Hepatocyte (in vitro differentiated cells): ENCODE data around the gene N4BP3.

Source experiments
- EZH2 ChIP-seq: fragments of 200-600 bp; sonication (generic); IDR thresholded peaks from 2 replicates; pipeline ENCODE4 v1.6.1; 2016; ENCODE audit warnings: antibody characterized with exemption, mild to moderate bottlenecking, borderline replicate concordance
- EZH2phosphoT487 ChIP-seq: fragments of 200-600 bp; sonication (generic); IDR thresholded peaks from one replicate; pipeline ENCODE4 v1.6.1; 2018; ENCODE audit warnings: antibody characterized with exemption, mild to moderate bottlenecking, low read depth, moderate library complexity; ENCODE audit not compliant: unreplicated experiment, severe bottlenecking
- TF ChIP-seq, protein P1 (sequence below): fragments of 200-600 bp; sonication (generic); IDR thresholded peaks from 2 replicates; pipeline ENCODE4 v1.5.1; 2016; ENCODE audit warnings: antibody characterized with exemption, mild to moderate bottlenecking; ENCODE audit not compliant: poor library complexity

DNA sequence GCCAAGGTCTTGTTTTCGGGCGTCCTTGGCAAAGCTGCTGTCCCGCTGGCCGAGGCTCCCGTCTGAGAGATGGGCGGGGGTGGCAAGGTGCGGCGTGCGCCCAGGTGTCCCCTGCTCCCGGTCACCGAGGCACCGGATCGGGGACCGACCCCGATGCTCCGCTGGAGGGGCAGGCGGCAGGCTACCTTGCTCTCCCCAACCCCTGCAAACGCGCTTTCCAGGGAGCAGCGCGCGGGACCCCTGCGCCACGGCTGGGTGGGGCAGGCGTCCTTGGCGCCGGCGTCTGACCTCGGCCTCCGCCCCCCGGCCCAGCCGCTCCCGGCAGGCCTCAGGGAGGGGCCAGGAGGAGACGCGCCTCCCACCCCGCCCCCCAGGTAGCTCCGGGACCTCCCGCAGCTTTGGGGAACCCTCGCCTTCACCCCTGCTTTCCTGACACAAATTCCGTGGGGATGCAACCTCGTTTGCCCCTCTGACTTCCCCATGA is 551 bp downstream of the N4BP3 start:
- TF ChIP-seq, protein P1, sequence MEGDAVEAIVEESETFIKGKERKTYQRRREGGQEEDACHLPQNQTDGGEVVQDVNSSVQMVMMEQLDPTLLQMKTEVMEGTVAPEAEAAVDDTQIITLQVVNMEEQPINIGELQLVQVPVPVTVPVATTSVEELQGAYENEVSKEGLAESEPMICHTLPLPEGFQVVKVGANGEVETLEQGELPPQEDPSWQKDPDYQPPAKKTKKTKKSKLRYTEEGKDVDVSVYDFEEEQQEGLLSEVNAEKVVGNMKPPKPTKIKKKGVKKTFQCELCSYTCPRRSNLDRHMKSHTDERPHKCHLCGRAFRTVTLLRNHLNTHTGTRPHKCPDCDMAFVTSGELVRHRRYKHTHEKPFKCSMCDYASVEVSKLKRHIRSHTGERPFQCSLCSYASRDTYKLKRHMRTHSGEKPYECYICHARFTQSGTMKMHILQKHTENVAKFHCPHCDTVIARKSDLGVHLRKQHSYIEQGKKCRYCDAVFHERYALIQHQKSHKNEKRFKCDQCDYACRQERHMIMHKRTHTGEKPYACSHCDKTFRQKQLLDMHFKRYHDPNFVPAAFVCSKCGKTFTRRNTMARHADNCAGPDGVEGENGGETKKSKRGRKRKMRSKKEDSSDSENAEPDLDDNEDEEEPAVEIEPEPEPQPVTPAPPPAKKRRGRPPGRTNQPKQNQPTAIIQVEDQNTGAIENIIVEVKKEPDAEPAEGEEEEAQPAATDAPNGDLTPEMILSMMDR, result no peak
- TF ChIP-seq EZH2 (peak; percentile 35), EZH2phosphoT487 (no peak)
